Measurements from ENCODE around the gene LAYN.

DNA sequence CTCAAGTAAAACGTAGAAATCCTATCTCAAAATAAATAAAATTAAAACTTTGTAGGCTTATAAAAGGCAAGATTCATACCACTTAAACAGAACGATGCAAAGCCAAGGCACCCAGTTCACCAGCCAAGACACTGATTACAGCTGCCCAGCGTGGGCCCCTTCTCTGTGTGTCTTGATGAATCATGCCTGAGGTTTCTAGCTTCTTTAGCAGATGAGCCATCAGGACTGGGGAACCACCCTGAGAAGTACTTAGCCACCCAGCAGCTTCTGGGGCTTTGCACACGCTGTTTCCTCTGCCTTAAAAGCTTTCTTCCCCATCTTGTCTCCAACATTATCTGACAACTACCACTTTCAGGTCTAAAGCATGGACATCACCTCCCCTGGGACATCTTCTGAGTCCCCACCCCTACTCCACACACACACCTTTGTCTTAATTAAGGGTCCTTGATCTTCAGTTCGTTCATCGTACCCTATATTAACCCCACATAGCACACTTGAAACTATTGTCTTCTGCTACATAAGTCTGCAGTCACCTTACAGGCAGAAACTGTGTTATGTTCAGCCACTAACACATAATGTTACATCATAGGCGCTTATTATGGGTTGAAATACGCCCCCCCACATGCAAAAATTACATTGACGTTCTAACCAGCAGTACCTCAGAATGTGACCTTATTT is 8.7 kb upstream of the LAYN start:
- no peak for TF ChIP-seq POLR2AphosphoS5 (IDR thresholded peaks at IDR 0.05; ENCODE audit: borderline replicate concordance, low read depth, low read length)
- TF ChIP-seq EZH2 (IDR thresholded peaks at IDR 0.05) = no peak
- no peak for TF ChIP-seq FOXP2 (optimal IDR thresholded peaks at IDR 0.05; ENCODE audit: control extremely low read depth, extremely low read length, insufficient read depth)

Measured in SK-N-MC (cell line).